H9 (cell line): ENCODE data around the gene SYK. TPM values are rescaled to one million over a fixed set of nuclear protein-coding genes. Genes with fewer than 3 reads are reported as not detected.

Source experiments
- DNase-seq: peaks from one replicate; pipeline ENCODE4 v3.0.0-alpha.2; 2017
- H2AFZ ChIP-seq: one replicate; pipeline ENCODE4 v1.6.1; 2013; ENCODE audit warnings: mild to moderate bottlenecking, low read length, control low read depth, moderate library complexity
- H2AK5ac ChIP-seq: 2 replicates; pipeline ENCODE4 v1.6.1; 2013; ENCODE audit warnings: low read length, control low read depth, mixed read lengths; ENCODE audit not compliant: insufficient read length
- H2BK120ac ChIP-seq: one replicate; pipeline ENCODE4 v1.6.1; 2013; ENCODE audit warnings: low read depth, mild to moderate bottlenecking, low read length, control low read depth, inconsistent platforms; ENCODE audit not compliant: poor library complexity, severe bottlenecking
- H2BK12ac ChIP-seq: 2 replicates; pipeline ENCODE4 v1.6.1; 2013; ENCODE audit warnings: low read length, control low read depth, mixed read lengths, low read depth; ENCODE audit not compliant: insufficient read length
- H2BK15ac ChIP-seq: 2 replicates; pipeline ENCODE4 v1.6.1; 2013; ENCODE audit warnings: low read depth, low read length, control low read depth
- H2BK20ac ChIP-seq: one replicate; pipeline ENCODE4 v1.6.1; 2013; ENCODE audit warnings: low read depth, mild to moderate bottlenecking, low read length, control low read depth, inconsistent platforms; ENCODE audit not compliant: poor library complexity, severe bottlenecking
- H2BK5ac ChIP-seq: 2 replicates; pipeline ENCODE4 v1.6.1; 2013; ENCODE audit warnings: low read length, control low read depth, mixed read lengths; ENCODE audit not compliant: insufficient read length
- H3K14ac ChIP-seq: 2 replicates; pipeline ENCODE4 v1.6.1; 2013; ENCODE audit warnings: low read length, control low read depth; ENCODE audit not compliant: insufficient read depth
- H3K18ac ChIP-seq: 2 replicates; pipeline ENCODE4 v1.6.1; 2013; ENCODE audit warnings: low read depth, mild to moderate bottlenecking, mixed read lengths, low read length, control low read depth; ENCODE audit not compliant: insufficient read length
- H3K23ac ChIP-seq: 2 replicates; pipeline ENCODE4 v1.6.1; 2013; ENCODE audit warnings: low read length, control low read depth, mixed read lengths, low read depth; ENCODE audit not compliant: insufficient read length
- H3K23me2 ChIP-seq: 2 replicates; pipeline ENCODE4 v1.6.1; 2013; ENCODE audit warnings: low read depth, mild to moderate bottlenecking, mixed read lengths, low read length, control low read depth; ENCODE audit not compliant: insufficient read length, poor library complexity, severe bottlenecking
- H3K27ac ChIP-seq: 2 replicates; pipeline ENCODE4 v1.5.1; 2013; ENCODE audit warnings: low read length, control low read depth, mixed read lengths, low read depth; ENCODE audit not compliant: insufficient read length
- H3K27me3 ChIP-seq: 2 replicates; pipeline ENCODE4 v1.6.1; 2013; ENCODE audit warnings: low read length, control low read depth, inconsistent platforms; ENCODE audit not compliant: insufficient read depth
- H3K4ac ChIP-seq: 2 replicates; pipeline ENCODE4 v1.6.1; 2013; ENCODE audit warnings: low read depth, mild to moderate bottlenecking, control low read depth, inconsistent platforms, low read length, moderate library complexity
- H3K4me1 ChIP-seq: 2 replicates; pipeline ENCODE4 v1.6.1; 2013; ENCODE audit warnings: low read length, control low read depth, inconsistent platforms; ENCODE audit not compliant: insufficient read depth
- H3K4me2 ChIP-seq: 2 replicates; pipeline ENCODE4 v1.6.1; 2013; ENCODE audit warnings: low read length, control low read depth, mixed read lengths; ENCODE audit not compliant: insufficient read length, insufficient read depth
- H3K56ac ChIP-seq: 2 replicates; pipeline ENCODE4 v1.6.1; 2013; ENCODE audit warnings: low read depth, mild to moderate bottlenecking, mixed read lengths, low read length, control low read depth; ENCODE audit not compliant: insufficient read length
- H3K79me1 ChIP-seq: 2 replicates; pipeline ENCODE4 v1.6.1; 2013; ENCODE audit warnings: low read depth, mild to moderate bottlenecking, moderate library complexity, low read length, control low read depth, inconsistent platforms; ENCODE audit not compliant: insufficient read depth, poor library complexity, severe bottlenecking
- H3K79me2 ChIP-seq: 2 replicates; pipeline ENCODE4 v1.6.1; 2013; ENCODE audit warnings: low read length, control low read depth, inconsistent platforms; ENCODE audit not compliant: insufficient read depth
- H3K9ac ChIP-seq: 2 replicates; pipeline ENCODE4 v1.6.1; 2013; ENCODE audit warnings: low read length, control low read depth, mixed read lengths; ENCODE audit not compliant: insufficient read length; ENCODE audit errors: extremely low read depth
- H3K9me3 ChIP-seq: one replicate; pipeline ENCODE4 v1.6.1; 2013; ENCODE audit warnings: low read depth, low read length, inconsistent platforms; ENCODE audit not compliant: control insufficient read depth
- H3T11ph ChIP-seq: one replicate; pipeline ENCODE4 v1.6.1; 2013; ENCODE audit warnings: mild to moderate bottlenecking, low read length, control low read depth, inconsistent platforms
- H4K20me1 ChIP-seq: one replicate; pipeline ENCODE4 v1.6.1; 2013; ENCODE audit not compliant: control insufficient read depth, insufficient read length, insufficient read depth
- H4K5ac ChIP-seq: 2 replicates; pipeline ENCODE4 v1.6.1; 2013; ENCODE audit warnings: low read depth, mild to moderate bottlenecking, mixed read lengths, low read length, control low read depth; ENCODE audit not compliant: insufficient read length
- H4K8ac ChIP-seq: replicated peaks from 2 replicates; pipeline ENCODE4 v1.6.1; 2013; ENCODE audit warnings: low read length, control low read depth, mixed read lengths, low read depth; ENCODE audit not compliant: insufficient read length
- H4K91ac ChIP-seq: 2 replicates; pipeline ENCODE4 v1.6.1; 2013; ENCODE audit warnings: low read depth, mild to moderate bottlenecking, moderate library complexity, mixed read lengths, low read length, control low read depth; ENCODE audit not compliant: insufficient read length
- H3K27ac Mint-ChIP-seq, 3 experiments: 2 replicates in 2 of 3; 3 replicates in 1 of 3; pipeline ENCODE4 v1.8.0; 2020 to 2021; ENCODE audit warnings: mixed read lengths in 3 of 3, mild to moderate bottlenecking in 1 of 3, moderate library complexity in 1 of 3
- H3K27me3 Mint-ChIP-seq: 2 replicates; pipeline ENCODE4 v1.8.0; 2021; ENCODE audit warnings: low read depth, mild to moderate bottlenecking, moderate library complexity, mixed read lengths
- H3K36me3 Mint-ChIP-seq, 3 experiments: 2 replicates in 2 of 3; 3 replicates in 1 of 3; pipeline ENCODE4 v1.8.0; 2020 to 2021; ENCODE audit warnings: low read depth in 3 of 3, mixed read lengths in 3 of 3; ENCODE audit not compliant: insufficient read depth in 1 of 3
- H3K4me1 Mint-ChIP-seq, 2 experiments: 2 replicates each; pipeline ENCODE4 v1.8.0; 2020; ENCODE audit warnings: mixed read lengths in 2 of 2
- H3K4me3 Mint-ChIP-seq, 2 experiments: 2 replicates in 1 of 2; 3 replicates in 1 of 2; pipeline ENCODE4 v1.8.0; 2020 to 2021; ENCODE audit warnings: mild to moderate bottlenecking in 2 of 2, mixed read lengths in 2 of 2, moderate library complexity in 1 of 2
- H3K9me3 Mint-ChIP-seq, 2 experiments: 2 replicates in 1 of 2; 3 replicates in 1 of 2; pipeline ENCODE4 v1.8.0; 2020; ENCODE audit warnings: mild to moderate bottlenecking in 2 of 2, mixed read lengths in 2 of 2, moderate library complexity in 1 of 2
- WGBS: extraction: QIAGEN DNeasy Blood & Tissue Kit; methylation state at CpG from one replicate; pipeline ENCODE4 v1.1.7; 2013; ENCODE audit warnings: missing lambda C conversion rate, low lambda C conversion rate, mixed read lengths; ENCODE audit not compliant: insufficient read length; ENCODE audit errors: extremely low coverage; 5-methylcytosine and 5-hydroxymethylcytosine counted together
- total RNA-seq: library from RNA; stranded (reverse); gene quantifications from 2 replicates; pipeline ENCODE4 v1.2.1, GENCODE V29; 2021
- TF ChIP-seq, protein P1 (sequence below): fragments of 200-600 bp; sonication (generic); conservative IDR thresholded peaks from 3 replicates; pipeline ENCODE4 v1.8.0; 2021; ENCODE audit warnings: antibody characterized with exemption, mild to moderate bottlenecking

The SYK gene
- total RNA-seq, 1 experiment from 2014 or later, result 7.9 TPM

DNA sequence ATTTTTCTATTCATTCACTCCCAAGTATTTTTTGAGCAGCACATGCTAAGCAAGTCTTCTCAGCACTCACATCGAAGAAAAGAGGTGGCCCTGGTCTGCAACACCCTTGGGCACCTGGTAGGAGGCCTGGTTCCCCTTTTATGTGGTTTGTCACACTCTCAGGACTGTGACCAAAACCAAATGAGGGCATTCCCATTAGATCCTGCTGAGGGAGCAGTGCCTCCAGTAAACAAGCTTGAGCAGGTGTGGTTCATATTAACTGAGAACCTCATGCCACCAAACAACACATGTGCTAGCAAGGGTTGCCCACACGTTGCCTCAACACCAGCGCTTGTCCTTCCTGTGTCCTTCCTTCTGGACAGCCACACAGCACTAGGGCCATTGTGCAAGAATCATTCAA, 26.9 kb upstream of the SYK start:
- Histone ChIP-seq H2BK12ac (no peak overlapping the region), H2AFZ (no peak overlapping the region), H4K8ac (no peak overlapping the region), H3K27ac (no peak overlapping the region), H3K9me3 (peaks cover 8% of the 10 kb centered on the region), H4K20me1 (no peaks in the 10 kb centered on the region), H3K4ac (no peak overlapping the region), H3K18ac (no peak overlapping the region), H3K4me2 (no peak overlapping the region), H2AK5ac (no peak overlapping the region), H3K79me2 (no peaks in the 10 kb centered on the region), H4K91ac (no peak overlapping the region), H3K4me1 (peaks cover 5% of the 10 kb centered on the region; the same call in 1 of the 2 replicates), H2BK5ac (no peak overlapping the region), H3K23ac (no peak overlapping the region), H3K23me2 (no peaks in the 10 kb centered on the region), H3T11ph (no peak overlapping the region), H3K14ac (no peak overlapping the region), H3K27me3 (no peaks in the 10 kb centered on the region), H3K9ac (no peak overlapping the region), H2BK20ac (no peak overlapping the region), H2BK120ac (no peak overlapping the region), H3K79me1 (no peaks in the 10 kb centered on the region), H3K56ac (no peak overlapping the region), H4K5ac (no peak overlapping the region), H2BK15ac (no peak overlapping the region)
- peaks cover 12 to 16% of the 10 kb centered on the region in 2 experiments for H3K4me1 Mint-ChIP-seq
- H3K4me3 Mint-ChIP-seq, result no peak overlapping the region
- TF ChIP-seq, protein P1, sequence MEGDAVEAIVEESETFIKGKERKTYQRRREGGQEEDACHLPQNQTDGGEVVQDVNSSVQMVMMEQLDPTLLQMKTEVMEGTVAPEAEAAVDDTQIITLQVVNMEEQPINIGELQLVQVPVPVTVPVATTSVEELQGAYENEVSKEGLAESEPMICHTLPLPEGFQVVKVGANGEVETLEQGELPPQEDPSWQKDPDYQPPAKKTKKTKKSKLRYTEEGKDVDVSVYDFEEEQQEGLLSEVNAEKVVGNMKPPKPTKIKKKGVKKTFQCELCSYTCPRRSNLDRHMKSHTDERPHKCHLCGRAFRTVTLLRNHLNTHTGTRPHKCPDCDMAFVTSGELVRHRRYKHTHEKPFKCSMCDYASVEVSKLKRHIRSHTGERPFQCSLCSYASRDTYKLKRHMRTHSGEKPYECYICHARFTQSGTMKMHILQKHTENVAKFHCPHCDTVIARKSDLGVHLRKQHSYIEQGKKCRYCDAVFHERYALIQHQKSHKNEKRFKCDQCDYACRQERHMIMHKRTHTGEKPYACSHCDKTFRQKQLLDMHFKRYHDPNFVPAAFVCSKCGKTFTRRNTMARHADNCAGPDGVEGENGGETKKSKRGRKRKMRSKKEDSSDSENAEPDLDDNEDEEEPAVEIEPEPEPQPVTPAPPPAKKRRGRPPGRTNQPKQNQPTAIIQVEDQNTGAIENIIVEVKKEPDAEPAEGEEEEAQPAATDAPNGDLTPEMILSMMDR, result peak; percentile 15; the same call in 1 of the 3 replicates
- H3K27me3 Mint-ChIP-seq, result peaks cover 4% of the 10 kb centered on the region; the same call in 1 of the 2 replicates
- no CpG with 5 or more reads among the region's 3 CpGs for WGBS
- H3K9me3 Mint-ChIP-seq, result peaks cover 8% of the 10 kb centered on the region in 2 experiments; a peak in 4 of 5 replicates
- DNase-seq, result no peak
- H3K27ac Mint-ChIP-seq, result no peak overlapping the region
- H3K36me3 Mint-ChIP-seq, result peaks cover 2 to 8% (median 8%) of the 10 kb centered on the region in 3 experiments; a peak in 5 of 7 replicates
